ENCODE results near the gene UPP1.

The UPP1 gene

GRCh38 chr7:48089046-48090003, at the start of gene UPP1:
Gene UPP1 (plus strand): TSS chr7:48089265. CDS start chr7:48094784, 5,519 bp downstream.
- peaks cover 52% of the 10 kb centered on the region for H3K4me1 Mint-ChIP-seq
- peaks cover 28% of the 10 kb centered on the region for H3K36me3 Mint-ChIP-seq
- H3K4me3 Mint-ChIP-seq = peak within 1 kb of the TSS; percentile 79

GRCh38 chr7:48040944-48041652, 48.0 kb upstream of the UPP1 start:
- H3K9me3 Mint-ChIP-seq = no peaks in the 10 kb centered on the region
- no peak for ATAC-seq

More at GRCh38 chr7:48089046-48090003, at the start of gene UPP1:
- ATAC-seq = peak; percentile 88
- H3K9me3 Mint-ChIP-seq = no peaks in the 10 kb centered on the region
- H3K27me3 Mint-ChIP-seq = no peaks in the 10 kb centered on the region
- H3K27ac Mint-ChIP-seq = peak within 1 kb of the TSS; percentile 91

GRCh38 chr7:48041653-48041970, 47.5 kb upstream of the UPP1 start:
- Mint-ChIP-seq H3K4me1 (no peaks in the 10 kb centered on the region), H3K4me3 (no peak overlapping the region)

More at GRCh38 chr7:48040944-48041652, 48.0 kb upstream of the UPP1 start:
- no peaks in the 10 kb centered on the region for H3K36me3 Mint-ChIP-seq
- H3K27ac Mint-ChIP-seq = no peak overlapping the region
- no peak overlapping the region for H3K4me3 Mint-ChIP-seq
- H3K27me3 Mint-ChIP-seq = peaks cover 19% of the 10 kb centered on the region
- H3K4me1 Mint-ChIP-seq = peaks cover 3% of the 10 kb centered on the region

GRCh38 chr7:48042216-48042615, 46.8 kb upstream of the UPP1 start:
- H3K27ac Mint-ChIP-seq = no peak overlapping the region
- no peaks in the 10 kb centered on the region for H3K9me3 Mint-ChIP-seq
- no peak for ATAC-seq
- H3K4me3 Mint-ChIP-seq = no peak overlapping the region
- no peaks in the 10 kb centered on the region for H3K4me1 Mint-ChIP-seq
- H3K27me3 Mint-ChIP-seq = peaks cover 14% of the 10 kb centered on the region
- H3K36me3 Mint-ChIP-seq = no peaks in the 10 kb centered on the region

More at GRCh38 chr7:48041653-48041970, 47.5 kb upstream of the UPP1 start:
- Mint-ChIP-seq H3K27me3 (peaks cover 18% of the 10 kb centered on the region), H3K36me3 (no peaks in the 10 kb centered on the region), H3K27ac (no peak overlapping the region), H3K9me3 (no peaks in the 10 kb centered on the region)
- no peak for ATAC-seq

GRCh38 chr7:48042636-48043035, 46.4 kb upstream of the UPP1 start:
- Mint-ChIP-seq H3K27ac (no peak overlapping the region), H3K4me3 (no peak overlapping the region), H3K4me1 (no peaks in the 10 kb centered on the region)

GRCh38 chr7:48045195-48045765, 43.8 kb upstream of the UPP1 start:
- Mint-ChIP-seq H3K36me3 (no peaks in the 10 kb centered on the region), H3K9me3 (no peaks in the 10 kb centered on the region), H3K4me1 (peaks cover 4% of the 10 kb centered on the region), H3K27me3 (peaks cover 28% of the 10 kb centered on the region), H3K4me3 (no peak overlapping the region), H3K27ac (no peak overlapping the region)
- no peak for ATAC-seq

More at GRCh38 chr7:48042636-48043035, 46.4 kb upstream of the UPP1 start:
- no peaks in the 10 kb centered on the region for H3K36me3 Mint-ChIP-seq
- ATAC-seq = no peak
- peaks cover 14% of the 10 kb centered on the region for H3K27me3 Mint-ChIP-seq
- no peaks in the 10 kb centered on the region for H3K9me3 Mint-ChIP-seq

- no peak for ATAC-seq
- H3K36me3 Mint-ChIP-seq = no peaks in the 10 kb centered on the region
- peaks cover 5% of the 10 kb centered on the region for H3K4me1 Mint-ChIP-seq
- H3K27ac Mint-ChIP-seq = no peak overlapping the region
- no peak overlapping the region for H3K4me3 Mint-ChIP-seq
- H3K9me3 Mint-ChIP-seq = no peaks in the 10 kb centered on the region
- peaks cover 32% of the 10 kb centered on the region for H3K27me3 Mint-ChIP-seq
Observed at GRCh38 chr7:48046458-48046857, 42.6 kb upstream of the UPP1 start.

GRCh38 chr7:48048113-48048512, 41.0 kb upstream of the UPP1 start:
- peaks cover 17% of the 10 kb centered on the region for H3K4me1 Mint-ChIP-seq
- ATAC-seq = no peak

GRCh38 chr7:48049850-48050249, 39.2 kb upstream of the UPP1 start:
- H3K4me3 Mint-ChIP-seq = no peak overlapping the region
- peaks cover 38% of the 10 kb centered on the region for H3K27me3 Mint-ChIP-seq
- no peak overlapping the region for H3K27ac Mint-ChIP-seq
- no peak for ATAC-seq
- no peaks in the 10 kb centered on the region for H3K36me3 Mint-ChIP-seq
- H3K9me3 Mint-ChIP-seq = no peaks in the 10 kb centered on the region
- peaks cover 17% of the 10 kb centered on the region for H3K4me1 Mint-ChIP-seq

More at GRCh38 chr7:48048113-48048512, 41.0 kb upstream of the UPP1 start:
- H3K36me3 Mint-ChIP-seq = no peaks in the 10 kb centered on the region
- peaks cover 38% of the 10 kb centered on the region for H3K27me3 Mint-ChIP-seq
- no peak overlapping the region for H3K4me3 Mint-ChIP-seq
- H3K9me3 Mint-ChIP-seq = no peaks in the 10 kb centered on the region
- H3K27ac Mint-ChIP-seq = no peak overlapping the region

GRCh38 chr7:48052748-48053147, 36.3 kb upstream of the UPP1 start:
- peak overlapping the region; percentile 61 for H3K27ac Mint-ChIP-seq
- ATAC-seq = peak; percentile 83
- peaks cover 3% of the 10 kb centered on the region for H3K9me3 Mint-ChIP-seq
- peaks cover 17% of the 10 kb centered on the region for H3K4me1 Mint-ChIP-seq
- H3K4me3 Mint-ChIP-seq = no peak overlapping the region
- peaks cover 34% of the 10 kb centered on the region for H3K27me3 Mint-ChIP-seq
- H3K36me3 Mint-ChIP-seq = peaks cover 6% of the 10 kb centered on the region

- H3K4me1 Mint-ChIP-seq = peaks cover 17% of the 10 kb centered on the region
- H3K27me3 Mint-ChIP-seq = peaks cover 31% of the 10 kb centered on the region
- ATAC-seq = no peak
- H3K9me3 Mint-ChIP-seq = peaks cover 3% of the 10 kb centered on the region
- H3K4me3 Mint-ChIP-seq = no peak overlapping the region
- peaks cover 6% of the 10 kb centered on the region for H3K36me3 Mint-ChIP-seq
- no peak overlapping the region for H3K27ac Mint-ChIP-seq
Observed at GRCh38 chr7:48053736-48054135, 35.3 kb upstream of the UPP1 start.

GRCh38 chr7:48058990-48059389, 30.1 kb upstream of the UPP1 start:
- no peak overlapping the region for H3K27ac Mint-ChIP-seq
- peaks cover 5% of the 10 kb centered on the region for H3K9me3 Mint-ChIP-seq
- peaks cover 21% of the 10 kb centered on the region for H3K27me3 Mint-ChIP-seq
- peaks cover 11% of the 10 kb centered on the region for H3K36me3 Mint-ChIP-seq
- H3K4me3 Mint-ChIP-seq = no peak overlapping the region
- peaks cover 6% of the 10 kb centered on the region for H3K4me1 Mint-ChIP-seq
- ATAC-seq = no peak

GRCh38 chr7:48059706-48060105, 29.4 kb upstream of the UPP1 start:
- Mint-ChIP-seq H3K27ac (no peak overlapping the region), H3K4me3 (no peak overlapping the region), H3K9me3 (peaks cover 6% of the 10 kb centered on the region), H3K27me3 (peaks cover 21% of the 10 kb centered on the region), H3K4me1 (peaks cover 6% of the 10 kb centered on the region), H3K36me3 (peaks cover 11% of the 10 kb centered on the region)
- no peak for ATAC-seq

GRCh38 chr7:48063985-48064384, 25.1 kb upstream of the UPP1 start:
- Mint-ChIP-seq H3K27ac (no peak overlapping the region), H3K4me1 (peaks cover 4% of the 10 kb centered on the region), H3K27me3 (peaks cover 11% of the 10 kb centered on the region), H3K4me3 (no peak overlapping the region), H3K36me3 (peaks cover 5% of the 10 kb centered on the region), H3K9me3 (peaks cover 3% of the 10 kb centered on the region)
- no peak for ATAC-seq

GRCh38 chr7:48067475-48067874, 21.6 kb upstream of the UPP1 start:
- Mint-ChIP-seq H3K27me3 (no peaks in the 10 kb centered on the region), H3K36me3 (peaks cover 5% of the 10 kb centered on the region), H3K4me3 (no peak overlapping the region), H3K4me1 (no peaks in the 10 kb centered on the region), H3K27ac (no peak overlapping the region), H3K9me3 (peaks cover 10% of the 10 kb centered on the region)
- ATAC-seq = no peak
